BLaER1 (cell line): ENCODE measurements around the gene TFCP2.

Source experiments
- H3K27ac ChIP-seq: shearing (Covaris generic); formaldehyde crosslinking; 2 replicates; pipeline ENCODE4 v1.8.1; 2022
- H3K27me3 ChIP-seq: shearing (Covaris generic); formaldehyde crosslinking; 2 replicates; pipeline ENCODE4 v1.8.1; 2022
- H3K36me3 ChIP-seq: shearing (Covaris generic); formaldehyde crosslinking; 2 replicates; pipeline ENCODE4 v1.8.1; 2022
- H3K4me1 ChIP-seq: shearing (Covaris generic); formaldehyde crosslinking; 2 replicates; pipeline ENCODE4 v1.8.1; 2022
- H3K4me2 ChIP-seq: shearing (Covaris generic); formaldehyde crosslinking; 2 replicates; pipeline ENCODE4 v1.8.1; 2022
- H3K4me3 ChIP-seq: shearing (Covaris generic); formaldehyde crosslinking; 2 replicates; pipeline ENCODE4 v1.8.1; 2022
- H3K9ac ChIP-seq: shearing (Covaris generic); formaldehyde crosslinking; 2 replicates; pipeline ENCODE4 v1.8.1; 2022
- H3K9me3 ChIP-seq: shearing (Covaris generic); formaldehyde crosslinking; 2 replicates; pipeline ENCODE4 v1.8.1; 2022
- H4K20me1 ChIP-seq: shearing (Covaris generic); formaldehyde crosslinking; 2 replicates; pipeline ENCODE4 v1.8.1; 2022
- Cebpa-rat ChIP-seq: shearing (Covaris generic); IDR thresholded peaks from 2 replicates; pipeline ENCODE4 v1.8.1; 2022

TFCP2 gene

GRCh38 chr12:51186465-51187085 is 13.6 kb upstream of the TFCP2 start:
- H3K9me3 ChIP-seq = no peaks in the 10 kb centered on the region
- H3K4me2 ChIP-seq = peak overlapping the region; percentile 42; the same call in 1 of the 2 replicates
- peaks cover 12% of the 10 kb centered on the region; the same call in 1 of the 2 replicates for H3K36me3 ChIP-seq
- no peak for TF ChIP-seq Cebpa-rat
- no peak overlapping the region for H3K9ac ChIP-seq
- peaks cover 22% of the 10 kb centered on the region for H3K4me1 ChIP-seq
- H3K27ac ChIP-seq = no peak overlapping the region
- H3K27me3 ChIP-seq = no peaks in the 10 kb centered on the region
- H4K20me1 ChIP-seq = no peaks in the 10 kb centered on the region
- no peak overlapping the region for H3K4me3 ChIP-seq

GRCh38 chr12:51185171-51185717 is 12.3 kb upstream of the TFCP2 start:
- H3K9me3 ChIP-seq = no peaks in the 10 kb centered on the region
- peaks cover 4% of the 10 kb centered on the region; the same call in 1 of the 2 replicates for H3K36me3 ChIP-seq
- H4K20me1 ChIP-seq = no peaks in the 10 kb centered on the region
- H3K9ac ChIP-seq = no peak overlapping the region
- TF ChIP-seq Cebpa-rat = no peak
- H3K27me3 ChIP-seq = no peaks in the 10 kb centered on the region
- H3K4me3 ChIP-seq = no peak overlapping the region
- no peak overlapping the region for H3K4me2 ChIP-seq
- H3K4me1 ChIP-seq = peaks cover 22% of the 10 kb centered on the region
- H3K27ac ChIP-seq = no peak overlapping the region

- H4K20me1 ChIP-seq = no peaks in the 10 kb centered on the region
Measured at GRCh38 chr12:51183816-51184215, 10.9 kb upstream of the TFCP2 start.

GRCh38 chr12:51183349-51183748 is 10.4 kb upstream of the TFCP2 start:
- no peaks in the 10 kb centered on the region for H3K36me3 ChIP-seq
- no peak overlapping the region for H3K27ac ChIP-seq

More at GRCh38 chr12:51183816-51184215, 10.9 kb upstream of the TFCP2 start:
- Histone ChIP-seq H3K36me3 (no peaks in the 10 kb centered on the region), H3K27me3 (no peaks in the 10 kb centered on the region), H3K4me1 (peaks cover 22% of the 10 kb centered on the region), H3K4me2 (no peak overlapping the region), H3K4me3 (no peak overlapping the region), H3K27ac (no peak overlapping the region), H3K9me3 (no peaks in the 10 kb centered on the region), H3K9ac (no peak overlapping the region)
- no peak for TF ChIP-seq Cebpa-rat

GRCh38 chr12:51181558-51181957 is 8.6 kb upstream of the TFCP2 start:
- Histone ChIP-seq H3K9ac (no peak overlapping the region), H3K27me3 (no peaks in the 10 kb centered on the region), H3K9me3 (no peaks in the 10 kb centered on the region), H3K4me1 (peaks cover under 1% of the 10 kb centered on the region; the same call in 1 of the 2 replicates), H3K4me3 (no peak overlapping the region), H4K20me1 (no peaks in the 10 kb centered on the region), H3K27ac (no peak overlapping the region), H3K36me3 (no peaks in the 10 kb centered on the region), H3K4me2 (no peak overlapping the region)
- TF ChIP-seq Cebpa-rat = no peak

More at GRCh38 chr12:51183349-51183748, 10.4 kb upstream of the TFCP2 start:
- peaks cover 18% of the 10 kb centered on the region for H3K4me1 ChIP-seq
- H3K4me3 ChIP-seq = no peak overlapping the region
- H3K9ac ChIP-seq = no peak overlapping the region
- TF ChIP-seq Cebpa-rat = no peak
- no peaks in the 10 kb centered on the region for H3K27me3 ChIP-seq
- H3K4me2 ChIP-seq = no peak overlapping the region
- H4K20me1 ChIP-seq = no peaks in the 10 kb centered on the region
- no peaks in the 10 kb centered on the region for H3K9me3 ChIP-seq

- H3K4me1 ChIP-seq = no peaks in the 10 kb centered on the region
- H3K4me2 ChIP-seq = no peak overlapping the region
- TF ChIP-seq Cebpa-rat = no peak
- H3K9ac ChIP-seq = no peak overlapping the region
- no peak overlapping the region for H3K27ac ChIP-seq
- peaks cover 5% of the 10 kb centered on the region for H3K9me3 ChIP-seq
- H4K20me1 ChIP-seq = no peaks in the 10 kb centered on the region
- no peaks in the 10 kb centered on the region for H3K36me3 ChIP-seq
- H3K27me3 ChIP-seq = peaks cover 6% of the 10 kb centered on the region
- H3K4me3 ChIP-seq = no peak overlapping the region
Measured at GRCh38 chr12:51177897-51178296, 5.0 kb upstream of the TFCP2 start.

- Histone ChIP-seq H4K20me1 (no peaks in the 10 kb centered on the region), H3K4me2 (no peak overlapping the region), H3K27me3 (peaks cover 24% of the 10 kb centered on the region), H3K27ac (no peak overlapping the region), H3K9ac (no peak overlapping the region), H3K9me3 (peaks cover 17% of the 10 kb centered on the region), H3K36me3 (no peaks in the 10 kb centered on the region), H3K4me1 (no peaks in the 10 kb centered on the region), H3K4me3 (no peak overlapping the region)
- TF ChIP-seq Cebpa-rat = no peak
Measured at GRCh38 chr12:51174501-51174900, 1.6 kb upstream of the TFCP2 start.

- no peaks in the 10 kb centered on the region for H4K20me1 ChIP-seq
- peaks cover 24% of the 10 kb centered on the region for H3K27me3 ChIP-seq
- peak overlapping the region; percentile 57 for H3K4me3 ChIP-seq
- H3K4me2 ChIP-seq = no peak overlapping the region; the same call in 1 of the 2 replicates
- H3K9me3 ChIP-seq = peaks cover 17% of the 10 kb centered on the region
- no peaks in the 10 kb centered on the region for H3K4me1 ChIP-seq
- no peak overlapping the region for H3K27ac ChIP-seq
- no peak for TF ChIP-seq Cebpa-rat
- no peak overlapping the region for H3K9ac ChIP-seq
- no peaks in the 10 kb centered on the region for H3K36me3 ChIP-seq
Measured at GRCh38 chr12:51171884-51172514, 936 bp downstream of the TFCP2 start.

- no peak overlapping the region for H3K9ac ChIP-seq
- H4K20me1 ChIP-seq = no peaks in the 10 kb centered on the region
- TF ChIP-seq Cebpa-rat = no peak
- H3K4me3 ChIP-seq = no peak overlapping the region
- H3K9me3 ChIP-seq = no peaks in the 10 kb centered on the region
- no peaks in the 10 kb centered on the region for H3K4me1 ChIP-seq
- H3K27me3 ChIP-seq = no peaks in the 10 kb centered on the region
- no peak overlapping the region for H3K4me2 ChIP-seq
- no peaks in the 10 kb centered on the region for H3K36me3 ChIP-seq
- H3K27ac ChIP-seq = no peak overlapping the region
Measured at GRCh38 chr12:51163795-51164194, 9.1 kb downstream of the TFCP2 start.

GRCh38 chr12:51162217-51162616 is 10.7 kb downstream of the TFCP2 start:
- no peaks in the 10 kb centered on the region for H4K20me1 ChIP-seq
- H3K4me2 ChIP-seq = no peak overlapping the region
- no peak overlapping the region for H3K4me3 ChIP-seq
- no peak overlapping the region for H3K9ac ChIP-seq
- TF ChIP-seq Cebpa-rat = no peak
- H3K9me3 ChIP-seq = no peaks in the 10 kb centered on the region
- no peaks in the 10 kb centered on the region for H3K36me3 ChIP-seq
- no peaks in the 10 kb centered on the region for H3K4me1 ChIP-seq
- no peak overlapping the region for H3K27ac ChIP-seq
- H3K27me3 ChIP-seq = no peaks in the 10 kb centered on the region
